ENCODE data around the gene SPDEF.

Gene SPDEF

DNA sequence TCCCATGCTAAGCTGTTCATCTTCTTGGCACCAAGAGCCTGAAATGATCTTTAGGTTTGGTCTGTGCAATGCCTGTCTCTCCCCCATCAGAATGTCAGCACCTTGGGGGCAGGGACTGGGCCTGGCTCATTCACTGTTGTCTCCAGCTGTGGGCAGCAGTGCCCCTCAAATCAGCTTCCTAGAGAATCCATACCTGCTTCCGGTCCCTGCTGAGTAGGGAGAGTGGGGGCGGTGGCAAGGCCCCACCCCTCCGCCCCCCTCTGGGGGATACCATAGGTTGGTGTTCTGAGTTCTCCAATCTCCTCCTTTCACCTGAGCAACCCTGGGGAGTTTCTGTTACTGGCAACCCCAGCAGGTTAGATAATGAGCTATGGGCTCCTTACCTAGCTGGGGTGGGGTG, 19.2 kb upstream of the SPDEF start:
- no peak overlapping the region for H3K4me3 ChIP-seq (ENCODE audit: low read length)
- TF ChIP-seq, protein P1, sequence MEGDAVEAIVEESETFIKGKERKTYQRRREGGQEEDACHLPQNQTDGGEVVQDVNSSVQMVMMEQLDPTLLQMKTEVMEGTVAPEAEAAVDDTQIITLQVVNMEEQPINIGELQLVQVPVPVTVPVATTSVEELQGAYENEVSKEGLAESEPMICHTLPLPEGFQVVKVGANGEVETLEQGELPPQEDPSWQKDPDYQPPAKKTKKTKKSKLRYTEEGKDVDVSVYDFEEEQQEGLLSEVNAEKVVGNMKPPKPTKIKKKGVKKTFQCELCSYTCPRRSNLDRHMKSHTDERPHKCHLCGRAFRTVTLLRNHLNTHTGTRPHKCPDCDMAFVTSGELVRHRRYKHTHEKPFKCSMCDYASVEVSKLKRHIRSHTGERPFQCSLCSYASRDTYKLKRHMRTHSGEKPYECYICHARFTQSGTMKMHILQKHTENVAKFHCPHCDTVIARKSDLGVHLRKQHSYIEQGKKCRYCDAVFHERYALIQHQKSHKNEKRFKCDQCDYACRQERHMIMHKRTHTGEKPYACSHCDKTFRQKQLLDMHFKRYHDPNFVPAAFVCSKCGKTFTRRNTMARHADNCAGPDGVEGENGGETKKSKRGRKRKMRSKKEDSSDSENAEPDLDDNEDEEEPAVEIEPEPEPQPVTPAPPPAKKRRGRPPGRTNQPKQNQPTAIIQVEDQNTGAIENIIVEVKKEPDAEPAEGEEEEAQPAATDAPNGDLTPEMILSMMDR (IDR thresholded peaks at IDR 0.05; ENCODE audit: insufficient read depth, low read depth, low read length, missing control alignments), result no peak
- DNase-seq (ENCODE audit: low read depth), result no peak

DNA sequence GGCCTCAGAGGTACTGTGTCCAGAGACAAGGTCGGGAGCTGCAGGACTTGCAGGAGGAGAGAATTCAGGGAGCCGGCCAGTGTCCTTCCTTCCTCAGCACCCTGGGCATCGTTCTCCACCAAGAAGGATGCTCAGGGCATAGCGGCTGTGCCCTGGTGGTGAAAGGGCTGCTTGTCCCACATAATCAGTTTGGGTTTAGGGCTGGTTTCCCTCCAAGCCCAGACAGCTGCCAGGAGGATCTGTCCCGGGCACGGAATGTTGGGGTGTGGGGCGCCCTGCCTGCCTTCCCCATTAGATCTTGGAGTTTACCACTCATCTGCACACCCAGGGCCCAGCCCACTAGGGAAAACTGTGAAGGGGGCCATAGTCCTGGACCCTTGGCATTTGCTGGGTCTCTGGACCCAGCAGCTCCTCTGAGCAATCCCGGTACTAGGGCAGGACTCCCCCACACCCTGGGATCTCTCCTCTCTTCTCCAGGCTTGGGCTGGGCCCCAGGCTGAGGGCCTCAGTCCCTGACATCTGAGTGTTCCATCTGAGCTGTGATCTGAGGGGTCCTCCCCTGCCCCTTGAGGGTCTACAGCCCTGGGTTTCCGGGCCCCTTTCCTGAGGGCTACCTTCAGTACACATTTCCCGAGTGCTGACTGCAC, 18.6 kb upstream of the SPDEF start:
- no peak for DNase-seq (ENCODE audit: low read depth)
- TF ChIP-seq, protein P1 (IDR thresholded peaks at IDR 0.05; ENCODE audit: insufficient read depth, low read depth, low read length, missing control alignments), result no peak
- no peak overlapping the region for H3K4me3 ChIP-seq (ENCODE audit: low read length)

DNA sequence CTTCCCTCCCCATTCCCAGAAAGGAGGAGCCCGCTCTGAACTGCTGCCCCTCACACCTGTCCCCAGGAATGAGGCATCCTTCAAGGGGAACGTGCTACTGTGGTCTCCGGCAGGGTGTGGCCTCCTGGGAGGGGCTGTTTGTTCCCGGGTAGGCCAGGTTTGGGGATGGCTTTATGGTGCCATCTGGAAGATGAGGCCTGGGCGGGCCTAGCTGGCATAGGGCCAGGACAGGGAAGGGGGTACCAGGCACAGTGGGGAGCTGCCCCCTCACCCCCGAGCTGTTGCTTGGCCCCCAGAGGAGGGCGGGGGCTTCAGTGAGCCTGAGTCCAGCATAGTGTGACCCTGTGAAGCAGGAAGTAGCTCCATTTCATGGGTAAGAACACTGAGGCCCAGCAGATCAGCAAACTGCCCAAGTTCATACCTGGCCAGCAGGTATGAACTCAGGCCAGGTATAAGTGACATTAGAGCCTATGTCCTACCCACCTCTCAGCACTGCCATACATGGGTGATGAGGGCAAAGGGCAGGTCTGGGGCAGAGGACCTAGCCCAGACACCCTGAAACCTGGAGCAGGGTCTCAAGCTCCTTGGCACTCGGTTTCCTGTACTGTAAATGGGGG, 17.5 kb upstream of the SPDEF start:
- TF ChIP-seq, protein P1 (IDR thresholded peaks at IDR 0.05; ENCODE audit: insufficient read depth, low read depth, low read length, missing control alignments), result no peak
- no peak overlapping the region for H3K4me3 ChIP-seq (ENCODE audit: low read length)
- no peak for DNase-seq (ENCODE audit: low read depth)

DNA sequence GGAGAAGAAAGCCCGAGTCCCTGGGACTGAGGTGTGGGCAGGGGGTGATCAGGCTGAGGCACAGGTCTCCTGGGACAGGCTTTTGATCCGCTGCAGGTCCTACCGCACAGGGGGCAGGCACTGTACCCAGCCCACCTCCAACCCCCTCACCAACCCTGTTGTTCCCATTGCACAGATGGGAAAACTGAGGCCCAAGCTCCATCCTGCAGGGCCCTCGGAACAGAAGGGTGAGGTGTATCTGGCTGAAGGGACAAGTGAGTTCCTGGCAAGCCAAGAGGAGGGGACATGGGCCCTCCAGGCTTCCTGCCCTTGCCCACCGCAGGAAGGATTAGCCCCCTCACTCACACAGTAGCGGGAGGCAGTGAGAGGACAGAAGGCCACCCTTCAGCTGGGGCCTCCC, 16.5 kb upstream of the SPDEF start:
- no peak overlapping the region for H3K4me3 ChIP-seq (ENCODE audit: low read length)
- TF ChIP-seq, protein P1 (IDR thresholded peaks at IDR 0.05; ENCODE audit: insufficient read depth, low read depth, low read length, missing control alignments), result no peak
- no peak for DNase-seq (ENCODE audit: low read depth)

DNA sequence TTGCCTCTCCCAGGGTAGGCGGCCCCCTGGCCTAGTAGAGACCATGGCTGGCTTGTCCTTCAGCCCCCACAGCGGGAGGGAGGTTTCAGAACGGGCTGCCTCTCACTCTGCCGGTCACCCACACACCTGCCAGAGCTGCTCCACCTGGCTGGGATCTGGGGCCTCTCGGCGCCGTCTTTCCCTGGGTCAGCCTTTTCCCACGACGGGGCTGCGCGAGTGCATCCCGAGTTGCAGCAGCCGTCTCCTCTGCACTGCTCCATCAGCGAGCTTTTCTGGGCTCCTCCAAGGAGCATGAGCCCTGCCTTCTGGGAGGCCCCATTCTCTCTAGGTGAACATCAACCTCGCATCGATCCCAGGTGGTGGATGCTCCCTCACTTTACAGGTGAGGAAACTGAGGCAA, 15.9 kb upstream of the SPDEF start:
- H3K4me3 ChIP-seq (ENCODE audit: low read length), result no peak overlapping the region
- DNase-seq (ENCODE audit: low read depth), result no peak
- TF ChIP-seq, protein P1 (IDR thresholded peaks at IDR 0.05; ENCODE audit: insufficient read depth, low read depth, low read length, missing control alignments), result no peak

DNA sequence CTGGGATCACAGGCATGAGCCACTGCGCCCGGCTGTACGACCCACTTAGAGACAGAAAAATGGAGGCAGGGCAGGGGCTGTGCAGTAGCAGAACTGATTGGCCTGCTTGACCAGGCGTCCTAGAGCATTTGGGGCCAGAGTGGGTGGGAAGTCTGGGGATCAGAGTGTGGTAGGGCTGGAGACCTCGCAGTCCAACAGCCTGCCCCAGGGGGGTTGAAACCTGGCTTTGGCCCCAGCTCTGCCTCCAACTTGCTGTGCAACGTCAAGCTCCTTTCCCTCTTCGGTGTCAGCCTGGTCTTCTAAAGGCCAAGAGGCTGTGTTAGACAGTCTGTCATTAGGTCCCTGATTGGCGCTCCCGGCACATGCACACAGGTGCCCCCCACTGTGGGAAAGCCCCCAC, 15.3 kb upstream of the SPDEF start:
- TF ChIP-seq, protein P1 (IDR thresholded peaks at IDR 0.05; ENCODE audit: insufficient read depth, low read depth, low read length, missing control alignments), result no peak
- no peak for DNase-seq (ENCODE audit: low read depth)
- no peak overlapping the region for H3K4me3 ChIP-seq (ENCODE audit: low read length)

Measured in epithelial cell of esophagus (primary cell).